H7 (cell line): ENCODE results near the gene LGALS4. TPM values are rescaled to one million over a fixed set of nuclear protein-coding genes. Genes with fewer than 3 reads are reported as not detected.
"Not testable (repeated sequence)": the region's sequence is repeated elsewhere in the genome, so short reads cannot be mapped to it uniquely, and the experiment has no call there.

ENCODE experiments used
- DNase-seq: peaks from one replicate; pipeline ENCODE4 v3.0.0; 2012
- H3K27me3 ChIP-seq: 2 replicates; pipeline ENCODE4 v1.6.0; 2011; ENCODE audit warnings: mild to moderate bottlenecking, low read length; ENCODE audit not compliant: control insufficient read depth, insufficient read depth
- H3K36me3 ChIP-seq: replicated peaks from 2 replicates; pipeline ENCODE4 v1.5.1; 2011; ENCODE audit warnings: low read length; ENCODE audit not compliant: control insufficient read depth, insufficient read depth
- H3K4me3 ChIP-seq: 2 replicates; pipeline ENCODE4 v1.5.1; 2011; ENCODE audit warnings: low read depth, mild to moderate bottlenecking, control low read depth, low read length, moderate library complexity; ENCODE audit not compliant: insufficient read depth
- total RNA-seq: library from RNA; depleted of rRNA; stranded (reverse); fragments of >200 nt; shearing (Covaris generic); gene quantifications from 2 replicates; pipeline ENCODE4 v1.2.3, GENCODE V29; 2014

The LGALS4 gene
- total RNA-seq, 1 experiment from 2014 or later = not detected

DNA sequence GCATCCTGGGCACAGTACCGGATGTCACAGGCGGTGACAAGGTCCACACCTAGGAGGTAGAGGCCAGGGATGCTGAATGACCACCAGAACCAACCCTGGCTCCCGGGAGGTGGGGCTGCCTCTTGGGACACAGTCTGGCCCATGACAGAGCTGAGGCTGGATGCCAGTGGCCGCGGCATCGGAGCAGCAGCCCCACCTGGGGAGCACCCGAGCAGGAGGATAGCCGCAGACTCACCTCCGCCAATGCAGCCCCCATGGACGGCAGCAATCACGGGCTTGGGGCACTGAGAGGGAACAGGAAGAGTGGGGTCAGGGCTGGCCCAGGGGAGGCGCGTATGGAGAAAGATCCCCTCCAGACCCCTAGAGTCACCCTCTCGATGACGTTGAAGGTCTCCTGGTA, 4.3 kb upstream of the LGALS4 start:
- peak; percentile 35 for DNase-seq
- H3K27me3 ChIP-seq = no peaks in the 10 kb centered on the region
- H3K4me3 ChIP-seq = no peak overlapping the region
- peaks cover 4% of the 10 kb centered on the region for H3K36me3 ChIP-seq

DNA sequence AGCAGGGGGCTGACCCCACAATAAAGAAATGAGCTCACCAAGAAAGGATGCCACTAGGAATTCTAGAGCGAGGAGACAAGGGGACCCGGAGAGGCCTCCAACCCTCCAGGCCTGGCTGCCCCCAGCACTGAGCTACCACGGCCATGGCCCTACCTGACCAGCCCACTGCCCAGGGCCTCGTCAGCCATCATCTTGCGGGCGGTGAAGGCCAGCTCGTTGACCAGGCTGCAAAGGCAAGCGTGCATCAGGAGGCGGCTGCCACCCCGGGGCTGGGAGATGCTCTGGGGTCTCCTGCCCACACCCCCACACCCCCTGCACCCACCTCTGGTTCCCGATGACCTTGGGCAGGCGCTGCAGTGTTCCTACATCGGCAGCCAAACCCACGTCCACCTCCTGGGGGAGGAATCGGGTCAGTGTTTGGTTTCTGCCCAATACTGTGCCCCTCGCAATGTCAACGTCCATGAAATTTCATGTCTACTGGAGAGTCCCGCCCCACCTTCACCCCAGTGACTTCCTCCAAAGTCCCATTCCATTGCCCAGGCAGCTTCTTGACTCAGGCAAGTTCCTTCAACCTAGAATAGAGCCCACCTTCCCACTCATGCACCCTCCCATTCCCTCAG, 3.5 kb upstream of the LGALS4 start:
- H3K27me3 ChIP-seq = no peaks in the 10 kb centered on the region
- peak; percentile 41 for DNase-seq
- peaks cover 4% of the 10 kb centered on the region for H3K36me3 ChIP-seq
- no peak overlapping the region for H3K4me3 ChIP-seq

DNA sequence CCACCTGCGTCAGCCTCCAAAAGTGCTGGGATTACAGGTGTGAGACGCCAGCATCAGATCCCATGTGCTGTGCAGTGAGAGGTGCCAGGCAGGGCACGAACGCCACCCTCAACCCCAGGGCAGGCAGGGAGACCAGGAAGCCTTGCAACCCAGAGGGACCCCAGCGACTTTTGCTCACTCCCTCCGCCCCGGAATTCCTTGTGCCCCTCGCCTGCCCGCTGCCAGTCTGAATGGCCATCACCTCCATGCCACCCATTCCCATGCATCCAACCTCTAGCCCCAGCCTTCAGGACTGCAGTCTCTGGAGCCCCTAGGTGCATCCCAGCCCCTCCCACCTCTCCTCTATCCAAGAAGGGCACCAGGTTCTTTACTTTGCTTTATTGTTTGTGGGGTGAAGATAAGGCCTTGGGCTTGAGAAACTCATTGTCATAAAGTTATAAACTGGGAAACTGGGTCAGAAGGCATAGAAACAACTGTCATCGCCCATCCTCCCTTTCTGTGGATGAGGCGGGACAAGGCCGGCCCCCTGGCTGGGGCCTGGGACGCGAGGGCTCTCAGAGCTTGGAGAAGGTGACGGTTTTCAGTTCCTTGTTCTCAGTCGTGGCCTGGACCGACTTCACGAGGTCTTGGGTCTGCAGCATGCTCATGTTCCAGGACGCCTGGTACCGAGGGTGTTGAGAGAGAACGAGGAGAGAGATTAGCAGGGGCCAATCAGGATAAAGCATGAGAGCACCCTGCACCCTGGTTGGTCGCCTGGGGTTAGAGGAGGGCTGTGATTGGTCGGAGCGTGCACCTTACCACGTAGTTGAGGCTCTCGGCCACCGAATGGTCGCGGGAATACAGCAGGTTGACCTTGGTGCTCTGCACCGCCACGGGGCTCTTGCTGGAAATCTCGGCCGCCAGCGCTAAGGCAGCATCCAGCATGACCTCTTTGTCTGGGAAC, 2.6 kb upstream of the LGALS4 start:
- Histone ChIP-seq H3K27me3 (no peaks in the 10 kb centered on the region), H3K36me3 (peaks cover 4% of the 10 kb centered on the region), H3K4me3 (no peak overlapping the region)
- DNase-seq = peak; percentile 83

DNA sequence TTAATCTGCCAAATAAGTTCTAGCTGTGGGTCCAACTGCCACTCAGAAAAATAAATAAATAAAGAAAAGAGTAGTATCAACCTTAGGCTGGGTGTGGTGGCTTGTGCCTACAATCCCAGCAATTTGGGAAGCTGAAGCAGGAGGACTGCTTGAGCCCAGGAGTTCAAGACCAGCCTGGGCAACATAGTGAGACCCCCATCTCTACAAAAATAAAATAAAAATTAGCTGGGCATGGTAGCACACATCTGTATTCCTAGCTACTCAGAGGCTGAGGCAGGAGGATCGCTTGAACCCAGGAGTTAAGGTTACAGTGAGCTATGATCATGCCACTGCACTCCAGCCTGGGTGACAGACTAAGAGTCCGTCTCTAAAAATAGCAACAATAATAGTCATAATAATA, 1.2 kb upstream of the LGALS4 start:
- DNase-seq, H3K4me3 ChIP-seq, H3K36me3 ChIP-seq, H3K27me3 ChIP-seq: not testable (repeated sequence)

DNA sequence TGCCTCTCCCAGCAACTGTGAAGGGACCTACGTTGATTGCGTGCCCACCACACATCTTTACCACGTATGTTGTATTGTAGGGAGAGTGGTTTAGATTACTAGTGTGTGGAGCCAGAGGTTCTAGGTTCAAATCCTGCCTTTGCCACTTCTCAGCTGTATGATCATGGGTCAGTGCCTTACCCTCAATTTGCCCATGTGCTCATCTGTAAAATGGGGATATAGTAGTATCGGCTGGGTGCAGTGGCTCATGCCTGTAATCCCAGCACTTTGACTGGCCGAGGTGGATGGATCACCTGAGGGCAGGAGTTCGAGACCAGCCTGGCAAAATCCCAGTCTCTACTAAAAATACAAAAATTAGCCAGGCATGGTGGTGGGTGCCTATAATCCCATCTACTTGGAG, 578 bp upstream of the LGALS4 start:
- no peaks in the 10 kb centered on the region for H3K27me3 ChIP-seq
- H3K36me3 ChIP-seq = peaks cover 4% of the 10 kb centered on the region
- no peak for DNase-seq
- no peak overlapping the region for H3K4me3 ChIP-seq

- H3K36me3 ChIP-seq = peaks cover 4% of the 10 kb centered on the region
- no peak overlapping the region for H3K4me3 ChIP-seq
- DNase-seq = peak; percentile 45
- H3K27me3 ChIP-seq = no peaks in the 10 kb centered on the region
These were observed 520 bp downstream of the LGALS4 start for GRCh38 chr19:38812009-38812840.

GRCh38 chr19:38809592-38810252, 3.0 kb downstream of the LGALS4 start:
- H3K4me3 ChIP-seq = no peak overlapping the region
- peak; percentile 13 for DNase-seq
- no peaks in the 10 kb centered on the region for H3K36me3 ChIP-seq
- no peaks in the 10 kb centered on the region for H3K27me3 ChIP-seq

DNA sequence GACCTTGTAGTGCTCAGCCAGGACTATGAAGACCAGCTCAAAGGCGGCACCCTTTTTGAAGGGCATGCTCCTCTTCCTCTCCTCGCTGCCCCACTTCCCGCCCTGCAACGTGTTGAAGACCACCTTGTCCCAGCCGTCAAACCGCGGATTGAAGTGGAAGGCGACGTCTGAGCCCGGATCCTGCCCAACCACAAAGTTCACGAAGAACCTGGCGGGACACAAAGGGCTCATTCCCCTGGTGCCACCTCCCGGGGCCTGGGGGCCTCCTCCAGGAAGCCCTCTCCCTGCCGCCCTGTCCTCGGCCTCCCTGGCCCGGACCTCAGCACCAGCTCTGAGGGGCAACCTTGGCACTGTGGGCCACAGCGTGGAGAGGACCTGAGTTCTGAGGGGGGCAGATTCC, 4.0 kb downstream of the LGALS4 start:
- Histone ChIP-seq H3K27me3 (no peaks in the 10 kb centered on the region), H3K36me3 (no peaks in the 10 kb centered on the region), H3K4me3 (no peak overlapping the region)
- DNase-seq = peak; percentile 37

- not testable (repeated sequence) for H3K27me3 ChIP-seq, DNase-seq, H3K36me3 ChIP-seq, H3K4me3 ChIP-seq
These were observed 5.2 kb downstream of the LGALS4 start for GRCh38 chr19:38807374-38808098.

- no peak for DNase-seq
- Histone ChIP-seq H3K27me3 (no peaks in the 10 kb centered on the region), H3K4me3 (no peak overlapping the region), H3K36me3 (no peaks in the 10 kb centered on the region)
These were observed 6.4 kb downstream of the LGALS4 start for GRCh38 chr19:38806371-38806770.

DNA sequence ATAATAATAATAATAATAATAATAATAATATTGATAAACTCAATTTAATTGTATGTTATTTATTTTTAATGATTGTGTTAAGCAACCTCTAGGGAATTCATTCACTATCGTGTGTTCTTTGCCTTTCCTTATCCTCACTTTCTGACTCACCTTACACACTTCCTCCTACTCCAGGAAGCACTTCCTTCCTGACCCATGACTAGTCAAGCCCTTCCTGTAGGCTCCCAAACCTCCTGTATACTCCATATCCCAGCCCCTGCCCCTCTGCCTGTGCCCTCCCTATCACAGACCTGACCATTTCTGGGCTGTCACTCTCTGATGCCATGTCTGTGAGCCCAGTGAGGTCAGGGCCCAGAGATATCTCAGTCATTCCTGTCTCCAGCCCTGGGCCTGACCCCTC, 7.6 kb downstream of the LGALS4 start:
- H3K4me3 ChIP-seq = no peak overlapping the region
- H3K36me3 ChIP-seq = no peaks in the 10 kb centered on the region
- no peak for DNase-seq
- no peaks in the 10 kb centered on the region for H3K27me3 ChIP-seq

DNA sequence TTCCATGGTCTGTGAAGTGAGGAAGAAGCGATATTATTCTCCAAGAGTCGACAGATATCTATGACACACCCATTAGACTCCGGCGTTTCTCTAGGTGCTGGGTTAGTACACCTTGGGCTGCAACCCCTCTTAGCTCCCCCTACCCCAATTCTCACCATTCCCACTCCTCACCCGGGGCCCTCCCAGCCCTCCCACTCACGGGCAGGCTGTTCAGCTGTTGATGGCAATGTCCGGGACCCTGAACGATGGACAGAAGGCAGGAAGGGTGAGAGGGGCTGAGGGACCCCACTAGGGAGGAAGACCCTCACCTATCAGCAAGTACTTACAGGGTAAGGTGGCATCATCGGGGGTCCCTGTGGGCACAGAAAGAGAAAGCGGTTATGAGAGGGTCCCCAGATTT, 9.2 kb downstream of the LGALS4 start:
- Histone ChIP-seq H3K36me3 (no peaks in the 10 kb centered on the region), H3K4me3 (no peak overlapping the region), H3K27me3 (no peaks in the 10 kb centered on the region)
- DNase-seq = peak; percentile 31

GRCh38 chr19:38801359-38802095, 11.2 kb downstream of the LGALS4 start:
- no peaks in the 10 kb centered on the region for H3K27me3 ChIP-seq
- no peak for DNase-seq
- H3K4me3 ChIP-seq = no peak overlapping the region
- H3K36me3 ChIP-seq = no peaks in the 10 kb centered on the region
